OCI-LY7 (cell line): Measurements from ENCODE around the gene FBXW12. TPM values are rescaled to one million over a fixed set of nuclear protein-coding genes. Genes with fewer than 3 reads are reported as not detected.
"Not testable (repeated sequence)": the region's sequence is repeated elsewhere in the genome, so short reads cannot be mapped to it uniquely, and the experiment has no call there.

Experiments
- BruUV-seq: library from RNA; stranded (reverse); fragments of 400-500 nt; replicated peaks from 2 replicates; lab custom pipeline; 2021; lab: Mats Ljungman, UMichigan
- CTCF ChIA-PET: fragments of 300-600 bp; sonication (Branson Sonifier 250); formaldehyde crosslinking; loops from one replicate; lab custom pipeline; 2022; ENCODE audit warnings: antibody characterized with exemption; ENCODE audit not compliant: unreplicated experiment; lab: Charles Lee
- POLR2A ChIA-PET: fragments of 300-600 bp; sonication (Branson Sonifier 250); formaldehyde crosslinking; loops from one replicate; lab custom pipeline; 2022; ENCODE audit warnings: antibody characterized with exemption; lab: Charles Lee
- DNase-seq: peaks from one replicate; pipeline ENCODE4 v3.0.0-alpha.2; 2015; ENCODE audit warnings: low spot score
- H2AFZ ChIP-seq: fragments of 200-600 bp; sonication (generic), shearing (Covaris generic); 2 replicates; pipeline ENCODE4 v1.6.1; 2014; ENCODE audit warnings: mild to moderate bottlenecking, antibody characterized with exemption, low read length, moderate library complexity
- H3K27ac ChIP-seq: fragments of 200-600 bp; sonication (generic); 2 replicates; pipeline ENCODE4 v1.5.1; 2014; ENCODE audit warnings: mixed run types, low read depth, mild to moderate bottlenecking, moderate library complexity, low read length, inconsistent platforms; ENCODE audit not compliant: poor library complexity, severe bottlenecking
- H3K36me3 ChIP-seq: fragments of 200-600 bp; sonication (generic); 2 replicates; pipeline ENCODE4 v1.6.1; 2014; ENCODE audit warnings: mild to moderate bottlenecking, antibody characterized with exemption, low read length, moderate library complexity, mixed read lengths; ENCODE audit not compliant: insufficient read depth
- H3K4me1 ChIP-seq: fragments of 200-600 bp; sonication (generic); 2 replicates; pipeline ENCODE4 v1.5.1; 2014; ENCODE audit warnings: mild to moderate bottlenecking, low read length; ENCODE audit not compliant: insufficient read depth, poor library complexity, severe bottlenecking
- H3K4me2 ChIP-seq: fragments of 200-600 bp; sonication (generic); 2 replicates; pipeline ENCODE4 v1.6.1; 2014; ENCODE audit warnings: mild to moderate bottlenecking, low read length
- H3K4me3 ChIP-seq: fragments of 200-600 bp; sonication (generic); 2 replicates; pipeline ENCODE4 v1.5.1; 2014; ENCODE audit warnings: mild to moderate bottlenecking, low read depth, low read length; ENCODE audit not compliant: poor library complexity, severe bottlenecking
- H3K79me2 ChIP-seq: fragments of 200-600 bp; sonication (generic); 2 replicates; pipeline ENCODE4 v1.6.1; 2016; ENCODE audit warnings: low read depth, mild to moderate bottlenecking, low read length, moderate library complexity, mixed read lengths; ENCODE audit not compliant: insufficient read depth
- H3K9me2 ChIP-seq: fragments of 200-600 bp; sonication (generic); 2 replicates; pipeline ENCODE4 v1.6.1; 2016; ENCODE audit warnings: mild to moderate bottlenecking, low read length, mixed read lengths; ENCODE audit not compliant: insufficient read depth
- H3K9me3 ChIP-seq: fragments of 200-600 bp; sonication (generic); 2 replicates; pipeline ENCODE4 v1.6.1; 2014; ENCODE audit warnings: mild to moderate bottlenecking, mixed run types, low read length, mixed read lengths
- H4K20me1 ChIP-seq: fragments of 200-600 bp; sonication (generic); 2 replicates; pipeline ENCODE4 v1.6.1; 2014; ENCODE audit warnings: mild to moderate bottlenecking, antibody characterized with exemption, low read length, moderate library complexity, mixed read lengths; ENCODE audit not compliant: insufficient read depth
- EZH2phosphoT487 ChIP-seq: fragments of 200-600 bp; sonication (generic); IDR thresholded peaks from 2 replicates; pipeline ENCODE4 v1.6.1; 2018; ENCODE audit warnings: low read depth, borderline replicate concordance, mild to moderate bottlenecking, mixed run types, antibody characterized with exemption, low read length, moderate library complexity, mixed read lengths
- intact Hi-C: fragments of 100-400 bp; cut with micrococcal nuclease; formaldehyde crosslinking; loops from one replicate; pipeline ENCODE4 v1.10.0; 2022; ENCODE audit not compliant: unreplicated experiment
- total RNA-seq, 2 experiments: library from RNA; depleted of rRNA in 1 of 2; stranded (reverse); fragments of >200 nt in 1 of 2; shearing (Covaris generic) in 1 of 2; gene quantifications; 2 replicates each; pipeline ENCODE4 v1.2.3, GENCODE V29; 2014 to 2022
- TF ChIP-seq, protein P1 (sequence below): fragments of 200-600 bp; sonication (generic); conservative IDR thresholded peaks from 2 replicates; pipeline ENCODE4 v1.5.1; 2014; ENCODE audit warnings: mild to moderate bottlenecking, antibody characterized with exemption, low read length, moderate library complexity, mixed read lengths

The FBXW12 gene
- total RNA-seq, 2 experiments from 2014 or later = 0.44 to 0.50 TPM

DNA sequence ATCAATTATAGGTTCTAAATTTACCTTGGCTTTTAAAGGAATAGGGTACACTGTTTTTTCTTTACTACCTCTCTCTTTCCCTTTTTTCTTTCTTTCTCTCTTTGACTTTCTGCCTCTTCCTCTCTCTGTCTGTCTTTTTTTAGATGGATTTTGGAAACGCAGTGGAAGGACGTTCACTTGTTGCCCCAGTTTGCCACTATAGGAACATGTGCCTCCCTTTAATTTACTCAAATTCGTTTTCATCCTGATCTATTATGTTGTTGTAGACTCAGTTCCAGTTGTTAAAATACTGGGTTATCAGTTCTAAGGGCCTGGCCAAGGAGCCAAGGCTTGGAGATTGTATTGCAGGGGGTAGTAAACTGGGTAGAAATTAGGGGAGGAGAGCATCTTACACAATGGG lies 37.4 kb upstream of the FBXW12 start:
- H4K20me1 ChIP-seq = no peaks in the 10 kb centered on the region
- H3K9me3 ChIP-seq = no peaks in the 10 kb centered on the region
- ChIA-PET POLR2A (no interaction called here), CTCF (no interaction called here)
- no peak overlapping the region for H3K4me3 ChIP-seq
- no peaks in the 10 kb centered on the region for H3K4me1 ChIP-seq
- no peaks in the 10 kb centered on the region for H3K36me3 ChIP-seq
- H3K4me2 ChIP-seq = no peak overlapping the region
- H3K27ac ChIP-seq = no peak overlapping the region
- DNase-seq = no peak
- intact Hi-C loops = no loop called here
- H3K9me2 ChIP-seq = no peaks in the 10 kb centered on the region
- TF ChIP-seq, protein P1, sequence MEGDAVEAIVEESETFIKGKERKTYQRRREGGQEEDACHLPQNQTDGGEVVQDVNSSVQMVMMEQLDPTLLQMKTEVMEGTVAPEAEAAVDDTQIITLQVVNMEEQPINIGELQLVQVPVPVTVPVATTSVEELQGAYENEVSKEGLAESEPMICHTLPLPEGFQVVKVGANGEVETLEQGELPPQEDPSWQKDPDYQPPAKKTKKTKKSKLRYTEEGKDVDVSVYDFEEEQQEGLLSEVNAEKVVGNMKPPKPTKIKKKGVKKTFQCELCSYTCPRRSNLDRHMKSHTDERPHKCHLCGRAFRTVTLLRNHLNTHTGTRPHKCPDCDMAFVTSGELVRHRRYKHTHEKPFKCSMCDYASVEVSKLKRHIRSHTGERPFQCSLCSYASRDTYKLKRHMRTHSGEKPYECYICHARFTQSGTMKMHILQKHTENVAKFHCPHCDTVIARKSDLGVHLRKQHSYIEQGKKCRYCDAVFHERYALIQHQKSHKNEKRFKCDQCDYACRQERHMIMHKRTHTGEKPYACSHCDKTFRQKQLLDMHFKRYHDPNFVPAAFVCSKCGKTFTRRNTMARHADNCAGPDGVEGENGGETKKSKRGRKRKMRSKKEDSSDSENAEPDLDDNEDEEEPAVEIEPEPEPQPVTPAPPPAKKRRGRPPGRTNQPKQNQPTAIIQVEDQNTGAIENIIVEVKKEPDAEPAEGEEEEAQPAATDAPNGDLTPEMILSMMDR = no peak
- TF ChIP-seq EZH2phosphoT487 = no peak
- no peak overlapping the region for H2AFZ ChIP-seq
- no TSS peak for BruUV-seq
- no peaks in the 10 kb centered on the region for H3K79me2 ChIP-seq

DNA sequence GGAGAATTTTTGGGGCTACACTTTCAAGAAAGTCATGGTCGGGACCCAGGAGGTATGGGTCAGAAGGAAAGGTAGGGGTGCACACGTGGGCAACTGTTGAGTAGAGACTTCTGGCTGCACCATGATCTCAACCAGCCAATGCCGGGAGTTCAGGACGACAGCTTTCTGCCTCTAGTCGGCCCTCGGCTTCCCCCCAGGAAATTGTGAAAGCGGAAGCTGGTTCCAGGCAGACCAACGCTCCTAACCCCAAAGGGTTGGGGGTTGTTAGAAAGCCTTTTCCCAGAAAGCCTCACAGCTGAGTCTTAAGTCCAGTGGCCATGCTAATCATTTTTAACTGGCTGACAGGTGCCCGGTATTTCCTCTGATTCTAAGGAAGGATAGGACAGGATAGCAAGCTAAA lies 36.7 kb upstream of the FBXW12 start:
- H4K20me1 ChIP-seq, BruUV-seq, H3K9me2 ChIP-seq, H3K79me2 ChIP-seq, intact Hi-C loops, H3K4me3 ChIP-seq, H3K9me3 ChIP-seq, H3K4me1 ChIP-seq, H3K4me2 ChIP-seq, H3K27ac ChIP-seq, H3K36me3 ChIP-seq, POLR2A ChIA-PET, CTCF ChIA-PET, DNase-seq, H2AFZ ChIP-seq: not testable (repeated sequence)

DNA sequence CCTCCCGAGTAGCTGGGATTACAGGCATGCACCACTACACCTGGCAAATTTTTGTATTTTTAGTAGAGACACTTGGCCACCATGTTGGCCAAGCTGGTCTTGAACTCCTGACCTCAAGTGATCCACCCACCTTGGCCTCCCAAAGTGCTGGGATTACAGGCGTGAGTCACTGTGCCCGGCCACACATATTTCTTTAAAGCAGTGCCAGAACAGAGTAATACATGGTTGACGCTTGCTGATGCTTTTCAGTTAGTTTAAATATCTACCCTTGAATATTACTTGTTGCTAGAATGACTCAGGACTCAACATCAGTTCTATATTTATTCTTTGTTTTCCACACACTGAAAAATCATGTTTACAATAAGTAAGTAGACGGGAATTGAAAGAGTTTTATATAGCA lies 34.5 kb upstream of the FBXW12 start:
- BruUV-seq, H3K9me3 ChIP-seq, H3K9me2 ChIP-seq, H3K27ac ChIP-seq, CTCF ChIA-PET, intact Hi-C loops, H2AFZ ChIP-seq, POLR2A ChIA-PET, H3K4me2 ChIP-seq, H3K4me3 ChIP-seq, H3K4me1 ChIP-seq, DNase-seq, H4K20me1 ChIP-seq, H3K36me3 ChIP-seq, H3K79me2 ChIP-seq: not testable (repeated sequence)

GRCh38 chr3:48338635-48339034 lies 33.4 kb upstream of the FBXW12 start:
- Histone ChIP-seq H3K9me3 (no peaks in the 10 kb centered on the region), H3K4me1 (no peaks in the 10 kb centered on the region), H3K27ac (no peak overlapping the region), H3K36me3 (no peaks in the 10 kb centered on the region), H3K9me2 (no peaks in the 10 kb centered on the region), H3K79me2 (no peaks in the 10 kb centered on the region), H3K4me2 (no peak overlapping the region), H3K4me3 (no peak overlapping the region), H2AFZ (no peak overlapping the region), H4K20me1 (no peaks in the 10 kb centered on the region)
- intact Hi-C loops = no loop called here
- TF ChIP-seq, protein P1 = no peak
- TF ChIP-seq EZH2phosphoT487 = no peak
- no peak for DNase-seq
- POLR2A ChIA-PET = interaction anchor here (0.6 kb wide), 1 partner anchor 84 kb away, joined by 5 read pairs; no protein-coding TSS in a partner anchor
- no TSS peak for BruUV-seq
- CTCF ChIA-PET = no interaction called here
